Prostate gland (tissue), 2 donors: ENCODE measurements around the gene LYPD6B. TPM values are rescaled to one million over a fixed set of nuclear protein-coding genes. Genes with fewer than 3 reads are reported as not detected.

Experiments
- DNase-seq: peaks from one replicate; pipeline ENCODE4 v3.0.0-alpha.2; 2019; ENCODE audit warnings: low spot score
- H3K27ac ChIP-seq, 2 donors: fragments of 200-600 bp; sonication (generic); 2 replicates each; pipeline ENCODE4 v1.5.1; 2017 to 2019
- H3K27me3 ChIP-seq: fragments of 200-600 bp; sonication (generic); replicated peaks from 2 replicates; pipeline ENCODE4 v1.5.1; 2019; ENCODE audit not compliant: insufficient read depth
- H3K36me3 ChIP-seq, 2 donors: fragments of 200-600 bp; sonication (generic); 1 replicate in 1 of 2; 2 replicates in 1 of 2; pipeline versions ENCODE4 v1.5.1 to v1.8.1; 2017 to 2019
- H3K4me1 ChIP-seq: fragments of 200-600 bp; sonication (generic); replicated peaks from 2 replicates; pipeline ENCODE4 v1.5.1; 2019
- H3K4me3 ChIP-seq, 2 donors: fragments of 200-600 bp; sonication (generic); 2 replicates each; pipeline ENCODE4 v1.5.1; 2017 to 2019
- H3K9me3 ChIP-seq: fragments of 200-600 bp; sonication (generic); 2 replicates; pipeline ENCODE4 v1.5.1; 2017
- CTCF ChIP-seq, 4 experiments: fragments of 200-600 bp in 2 of 4; fragments of 450-650 bp in 2 of 4; sonication (generic) in 2 of 4; IDR thresholded peaks; 1 replicate in 3 of 4; 2 replicates in 1 of 4; pipeline ENCODE4 v1.5.1; 2016 to 2019; ENCODE audit warnings: antibody characterized with exemption in 4 of 4, mild to moderate bottlenecking in 2 of 4, moderate library complexity in 2 of 4
- POLR2A ChIP-seq: fragments of 450-650 bp; IDR thresholded peaks from one replicate; pipeline ENCODE4 v1.6.1; 2016; ENCODE audit warnings: antibody characterized with exemption, mild to moderate bottlenecking
- POLR2AphosphoS5 ChIP-seq: sonication (generic); formaldehyde crosslinking; IDR thresholded peaks from one replicate; pipeline ENCODE4 v1.6.1; 2017; ENCODE audit warnings: antibody characterized with exemption
- WGBS: methylation state at CpG from one replicate; pipeline ENCODE4 v1.1.5; 2018; 5-methylcytosine and 5-hydroxymethylcytosine counted together
- intact Hi-C: fragments of 100-400 bp; cut with DNase I; formaldehyde crosslinking; loops from one replicate; pipeline ENCODE4 v1.14.2; 2022
- total RNA-seq, 2 donors: library from RNA; depleted of rRNA; stranded (reverse); fragments of >200 nt; gene quantifications; one replicate each; pipeline ENCODE4 v1.1.0, GENCODE V29; 2016

LYPD6B gene
- total RNA-seq, 2 donors from 2014 or later: 16.8 to 17.8 TPM

DNA sequence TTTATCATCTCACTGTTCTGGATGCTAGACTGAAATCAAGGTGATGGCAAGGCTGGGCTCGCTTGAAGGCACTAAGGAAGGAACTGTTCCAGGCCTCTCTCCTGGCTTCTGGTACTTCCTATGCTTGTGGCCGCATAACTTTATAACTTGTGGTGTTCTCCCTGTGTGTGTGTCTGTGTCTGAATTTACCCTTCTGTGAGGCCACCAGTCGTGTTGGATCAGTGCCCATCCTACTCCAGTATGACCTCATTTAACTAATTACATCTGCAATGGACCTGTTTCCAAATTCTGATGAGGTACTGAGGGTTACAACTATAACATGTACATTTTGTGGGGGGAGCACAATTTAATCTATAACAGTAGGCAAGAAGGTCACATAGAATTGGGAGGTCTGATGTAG, 41.6 kb downstream of the LYPD6B start:
- Histone ChIP-seq H3K4me3 (no peak overlapping the region), H3K9me3 (no peaks in the 10 kb centered on the region), H3K27me3 (no peaks in the 10 kb centered on the region), H3K36me3 (no peaks in the 10 kb centered on the region), H3K27ac (no peak overlapping the region), H3K4me1 (no peaks in the 10 kb centered on the region)
- no peak for DNase-seq
- intact Hi-C loops: no loop called here
- TF ChIP-seq POLR2AphosphoS5 (no peak), CTCF (IDR thresholded peaks at IDR 0.05) (no peak), POLR2A (no peak)
- WGBS: 60% methylated on average over 3 of the region's 3 CpGs

- H3K4me3 ChIP-seq: no peak overlapping the region
Measured at GRCh38 chr2:149080971-149081370, 42.5 kb downstream of the LYPD6B start.

DNA sequence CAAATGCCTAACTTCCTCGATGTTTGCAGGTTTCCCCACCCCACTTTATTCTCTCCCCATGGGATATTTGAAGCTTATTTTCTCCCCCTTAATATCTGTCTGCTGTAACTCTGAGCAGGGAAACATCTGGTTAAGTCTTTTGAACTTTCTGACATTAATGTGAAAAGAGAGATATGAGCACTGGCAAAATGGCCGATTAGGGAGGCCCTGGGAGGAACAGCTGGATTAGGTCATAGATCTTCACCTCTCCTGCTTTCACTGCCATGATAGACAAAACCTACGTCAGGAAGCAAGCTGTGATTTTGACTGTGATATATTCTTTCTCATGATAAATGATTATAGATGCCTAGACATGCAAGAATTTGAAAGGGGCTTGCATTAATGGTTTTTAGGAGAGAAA, 43.6 kb downstream of the LYPD6B start:
- Histone ChIP-seq H3K36me3 (no peaks in the 10 kb centered on the region), H3K9me3 (no peaks in the 10 kb centered on the region), H3K4me1 (no peaks in the 10 kb centered on the region), H3K27me3 (no peaks in the 10 kb centered on the region), H3K4me3 (no peak overlapping the region), H3K27ac (no peak overlapping the region)
- no peak for DNase-seq
- intact Hi-C loops: no loop called here
- TF ChIP-seq POLR2A (no peak), CTCF (IDR thresholded peaks at IDR 0.05) (no peak), POLR2AphosphoS5 (no peak)
- 31% methylated on average over 3 of the region's 3 CpGs for WGBS

More at GRCh38 chr2:149080971-149081370, 42.5 kb downstream of the LYPD6B start:
- Histone ChIP-seq H3K27ac (no peak overlapping the region), H3K27me3 (no peaks in the 10 kb centered on the region), H3K36me3 (no peaks in the 10 kb centered on the region), H3K9me3 (no peaks in the 10 kb centered on the region), H3K4me1 (no peaks in the 10 kb centered on the region)
- DNase-seq: no peak
- 37% methylated on average over 1 of the region's 1 CpG for WGBS
- intact Hi-C loops: no loop called here
- no peak for TF ChIP-seq CTCF (IDR thresholded peaks at IDR 0.05)
- no peak for TF ChIP-seq POLR2AphosphoS5
- TF ChIP-seq POLR2A: no peak

DNA sequence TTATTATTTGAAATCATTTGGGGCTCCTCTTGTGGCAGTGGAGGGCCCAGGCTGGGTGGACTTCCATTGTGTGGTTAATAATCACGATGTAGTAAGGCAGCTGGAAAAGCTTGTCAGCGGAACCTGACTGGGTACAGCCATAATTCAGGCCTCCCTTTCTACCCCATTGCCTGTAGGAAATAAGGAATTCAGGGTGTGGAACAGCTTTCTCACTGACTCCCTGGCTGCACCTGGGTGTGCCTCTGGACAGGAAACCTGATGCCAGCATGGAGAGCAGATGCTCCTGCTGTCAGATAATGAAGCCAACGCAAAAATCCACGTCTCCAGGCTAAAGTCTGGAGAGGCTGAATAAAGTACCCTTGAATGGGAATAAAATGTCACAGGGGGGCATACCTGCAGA, 44.2 kb downstream of the LYPD6B start:
- no peak for TF ChIP-seq CTCF (IDR thresholded peaks at IDR 0.05)
- TF ChIP-seq POLR2A: no peak
- TF ChIP-seq POLR2AphosphoS5: no peak
- H3K4me1 ChIP-seq: no peaks in the 10 kb centered on the region
- no peak overlapping the region for H3K27ac ChIP-seq
- H3K36me3 ChIP-seq: no peaks in the 10 kb centered on the region
- intact Hi-C loops: no loop called here
- no peak for DNase-seq
- no peaks in the 10 kb centered on the region for H3K27me3 ChIP-seq
- WGBS: 79% methylated on average over 4 of the region's 4 CpGs
- H3K9me3 ChIP-seq: no peaks in the 10 kb centered on the region
- no peak overlapping the region for H3K4me3 ChIP-seq

- no peak for DNase-seq
- Histone ChIP-seq H3K4me1 (no peaks in the 10 kb centered on the region), H3K4me3 (no peak overlapping the region), H3K36me3 (no peaks in the 10 kb centered on the region), H3K9me3 (no peaks in the 10 kb centered on the region), H3K27ac (no peak overlapping the region), H3K27me3 (no peaks in the 10 kb centered on the region)
- no peak for TF ChIP-seq POLR2A
- TF ChIP-seq POLR2AphosphoS5: no peak
- no peak for TF ChIP-seq CTCF (IDR thresholded peaks at IDR 0.05)
- WGBS: 97% methylated on average over 7 of the region's 7 CpGs
- intact Hi-C loops: no loop called here
Measured at GRCh38 chr2:149084924-149085795, 46.7 kb downstream of the LYPD6B start.
